HL-60 (cell line): Measurements from ENCODE around the gene RNF220.

Source experiments
- DNase-seq, 2 experiments: peaks; one replicate each; pipeline ENCODE4 v3.0.0-alpha.2; 2010 to 2020; ENCODE audit warnings: low read depth in 1 of 2, low spot score in 1 of 2
- H3K27ac ChIP-seq: fragments of 250-450 bp; sonication (Bioruptor Pico); replicated peaks from 2 replicates; pipeline ENCODE4 v1.5.1; 2020; ENCODE audit warnings: mild to moderate bottlenecking, moderate library complexity
- H3K27me3 ChIP-seq: fragments of 250-450 bp; sonication (Bioruptor Pico); 2 replicates; pipeline ENCODE4 v1.5.1; 2021; ENCODE audit warnings: mild to moderate bottlenecking, moderate library complexity; ENCODE audit not compliant: insufficient read depth, poor library complexity, severe bottlenecking
- H3K4me3 ChIP-seq: replicated peaks from 2 replicates; pipeline ENCODE4 v1.5.1; 2011; ENCODE audit warnings: mild to moderate bottlenecking, control low read depth, low read length; ENCODE audit not compliant: insufficient read depth
- GABPA ChIP-seq: IDR thresholded peaks from 2 replicates; pipeline ENCODE4 v1.6.1; 2012; ENCODE audit warnings: low read depth
- POLR2AphosphoS5 ChIP-seq: IDR thresholded peaks from 2 replicates; pipeline ENCODE4 v1.6.1; 2012; ENCODE audit warnings: low read depth
- SPI1 ChIP-seq: IDR thresholded peaks from 2 replicates; pipeline ENCODE4 v1.6.1; 2012; ENCODE audit warnings: low read depth, mild to moderate bottlenecking, borderline replicate concordance
- TF ChIP-seq, protein P1 (sequence below): IDR thresholded peaks from one replicate; pipeline ENCODE4 v1.5.1; 2011; ENCODE audit warnings: low read length, control low read depth, inconsistent platforms; ENCODE audit not compliant: insufficient read depth
- TF ChIP-seq, protein P2 (sequence below): IDR thresholded peaks from 2 replicates; pipeline ENCODE4 v1.6.1; 2012; ENCODE audit warnings: low read depth; ENCODE audit not compliant: insufficient replicate concordance

RNF220 gene

DNA sequence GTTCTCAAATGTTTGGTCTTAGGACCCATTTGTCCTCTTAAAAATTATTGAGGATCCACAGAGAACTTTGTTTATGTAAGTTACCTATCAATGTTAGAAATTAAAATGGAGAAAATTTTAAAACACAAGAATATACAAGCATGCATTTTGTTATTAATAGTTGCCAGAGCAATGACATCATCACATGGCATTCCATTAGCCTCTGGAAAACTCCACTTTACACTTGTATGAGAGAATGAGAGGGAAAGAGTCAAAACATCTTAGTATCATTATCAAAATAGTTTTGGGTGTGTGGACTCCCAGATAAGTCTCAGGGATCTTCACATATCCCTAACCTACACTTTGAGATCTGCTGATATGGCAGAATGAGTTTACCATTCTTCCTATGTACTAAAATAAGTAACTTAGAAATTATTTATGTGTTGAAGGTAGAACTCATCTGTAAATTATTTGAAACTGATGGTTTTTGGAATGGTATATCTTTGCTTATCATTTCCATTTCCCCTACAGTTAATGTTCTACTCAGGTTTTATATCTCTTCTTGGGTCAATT is 48.8 kb downstream of the RNF220 start:
- TF ChIP-seq, protein P1, sequence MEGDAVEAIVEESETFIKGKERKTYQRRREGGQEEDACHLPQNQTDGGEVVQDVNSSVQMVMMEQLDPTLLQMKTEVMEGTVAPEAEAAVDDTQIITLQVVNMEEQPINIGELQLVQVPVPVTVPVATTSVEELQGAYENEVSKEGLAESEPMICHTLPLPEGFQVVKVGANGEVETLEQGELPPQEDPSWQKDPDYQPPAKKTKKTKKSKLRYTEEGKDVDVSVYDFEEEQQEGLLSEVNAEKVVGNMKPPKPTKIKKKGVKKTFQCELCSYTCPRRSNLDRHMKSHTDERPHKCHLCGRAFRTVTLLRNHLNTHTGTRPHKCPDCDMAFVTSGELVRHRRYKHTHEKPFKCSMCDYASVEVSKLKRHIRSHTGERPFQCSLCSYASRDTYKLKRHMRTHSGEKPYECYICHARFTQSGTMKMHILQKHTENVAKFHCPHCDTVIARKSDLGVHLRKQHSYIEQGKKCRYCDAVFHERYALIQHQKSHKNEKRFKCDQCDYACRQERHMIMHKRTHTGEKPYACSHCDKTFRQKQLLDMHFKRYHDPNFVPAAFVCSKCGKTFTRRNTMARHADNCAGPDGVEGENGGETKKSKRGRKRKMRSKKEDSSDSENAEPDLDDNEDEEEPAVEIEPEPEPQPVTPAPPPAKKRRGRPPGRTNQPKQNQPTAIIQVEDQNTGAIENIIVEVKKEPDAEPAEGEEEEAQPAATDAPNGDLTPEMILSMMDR: no peak
- TF ChIP-seq POLR2AphosphoS5 (no peak), SPI1 (no peak), GABPA (no peak)
- TF ChIP-seq, protein P2, sequence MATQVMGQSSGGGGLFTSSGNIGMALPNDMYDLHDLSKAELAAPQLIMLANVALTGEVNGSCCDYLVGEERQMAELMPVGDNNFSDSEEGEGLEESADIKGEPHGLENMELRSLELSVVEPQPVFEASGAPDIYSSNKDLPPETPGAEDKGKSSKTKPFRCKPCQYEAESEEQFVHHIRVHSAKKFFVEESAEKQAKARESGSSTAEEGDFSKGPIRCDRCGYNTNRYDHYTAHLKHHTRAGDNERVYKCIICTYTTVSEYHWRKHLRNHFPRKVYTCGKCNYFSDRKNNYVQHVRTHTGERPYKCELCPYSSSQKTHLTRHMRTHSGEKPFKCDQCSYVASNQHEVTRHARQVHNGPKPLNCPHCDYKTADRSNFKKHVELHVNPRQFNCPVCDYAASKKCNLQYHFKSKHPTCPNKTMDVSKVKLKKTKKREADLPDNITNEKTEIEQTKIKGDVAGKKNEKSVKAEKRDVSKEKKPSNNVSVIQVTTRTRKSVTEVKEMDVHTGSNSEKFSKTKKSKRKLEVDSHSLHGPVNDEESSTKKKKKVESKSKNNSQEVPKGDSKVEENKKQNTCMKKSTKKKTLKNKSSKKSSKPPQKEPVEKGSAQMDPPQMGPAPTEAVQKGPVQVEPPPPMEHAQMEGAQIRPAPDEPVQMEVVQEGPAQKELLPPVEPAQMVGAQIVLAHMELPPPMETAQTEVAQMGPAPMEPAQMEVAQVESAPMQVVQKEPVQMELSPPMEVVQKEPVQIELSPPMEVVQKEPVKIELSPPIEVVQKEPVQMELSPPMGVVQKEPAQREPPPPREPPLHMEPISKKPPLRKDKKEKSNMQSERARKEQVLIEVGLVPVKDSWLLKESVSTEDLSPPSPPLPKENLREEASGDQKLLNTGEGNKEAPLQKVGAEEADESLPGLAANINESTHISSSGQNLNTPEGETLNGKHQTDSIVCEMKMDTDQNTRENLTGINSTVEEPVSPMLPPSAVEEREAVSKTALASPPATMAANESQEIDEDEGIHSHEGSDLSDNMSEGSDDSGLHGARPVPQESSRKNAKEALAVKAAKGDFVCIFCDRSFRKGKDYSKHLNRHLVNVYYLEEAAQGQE: no peak
- no peak overlapping the region for H3K4me3 ChIP-seq

DNA sequence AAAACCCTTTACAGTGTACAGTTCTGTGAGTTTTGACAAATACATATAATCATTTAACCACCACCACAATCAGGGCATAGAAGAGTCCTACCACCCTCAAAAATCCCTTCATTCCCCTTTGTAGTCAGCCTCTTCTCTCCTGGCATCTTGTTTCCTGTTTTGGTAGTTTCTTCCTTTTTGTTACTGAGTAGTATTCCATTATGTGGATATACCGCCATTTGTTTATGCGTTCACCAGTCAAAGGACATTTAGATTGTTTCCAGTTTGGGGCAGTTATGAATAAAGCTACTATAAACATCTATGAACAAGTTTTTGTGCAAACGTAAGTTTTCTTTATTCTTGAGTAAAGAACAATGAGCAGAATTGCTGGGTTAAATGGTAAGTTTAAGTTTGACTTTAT is 49.6 kb downstream of the RNF220 start:
- Histone ChIP-seq H3K27me3 (no peaks in the 10 kb centered on the region), H3K4me3 (no peak overlapping the region), H3K27ac (no peak overlapping the region)
- DNase-seq: no peak
- no peak for TF ChIP-seq POLR2AphosphoS5
- TF ChIP-seq GABPA: no peak
- TF ChIP-seq SPI1: no peak
- TF ChIP-seq, protein P2: no peak
- TF ChIP-seq, protein P1: no peak

More for the DNA sequence above, 48.8 kb downstream of the RNF220 start:
- Histone ChIP-seq H3K27me3 (no peaks in the 10 kb centered on the region), H3K27ac (no peak overlapping the region)
- DNase-seq: no peak

DNA sequence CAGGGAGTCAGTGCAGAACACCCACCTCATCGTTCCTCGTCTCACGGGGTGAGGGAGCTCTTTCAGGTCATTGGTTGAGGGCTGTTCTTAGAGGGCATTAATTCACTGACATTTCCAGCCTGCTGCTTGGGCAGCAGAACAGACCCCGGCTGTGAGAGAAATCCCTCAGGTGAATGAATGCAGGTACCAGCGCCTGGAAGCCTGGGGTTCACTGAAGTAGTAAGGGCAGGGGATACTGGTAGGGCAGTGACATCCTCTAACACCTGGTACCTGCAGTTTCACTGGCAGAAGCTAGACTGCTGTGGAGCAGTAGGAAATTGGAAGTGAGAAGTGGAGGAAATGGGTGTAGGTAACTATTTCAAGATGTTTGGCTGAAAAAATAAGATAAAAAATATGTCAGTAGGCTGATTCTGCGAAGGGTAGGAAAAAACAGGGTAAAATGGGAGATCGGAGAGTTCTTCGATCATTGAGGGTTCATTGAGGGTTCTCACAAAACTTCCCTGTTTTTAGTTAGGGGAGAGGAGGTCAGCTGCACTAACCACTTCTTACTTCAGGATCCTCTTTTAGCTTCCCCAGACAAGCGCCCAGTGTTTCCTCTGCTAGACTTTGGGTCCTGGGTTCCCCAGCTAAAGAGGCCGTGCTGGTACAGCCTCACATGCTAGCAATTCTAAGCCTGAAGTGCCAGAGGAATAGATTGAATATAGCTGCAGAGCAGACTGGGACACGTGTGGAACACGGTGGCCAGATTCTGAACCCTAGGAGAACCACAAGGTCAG is 55.2 kb downstream of the RNF220 start:
- TF ChIP-seq, protein P2: no peak
- TF ChIP-seq SPI1: peak; percentile 56; the same call in 1 of the 2 replicates

More for the DNA sequence above, 55.2 kb downstream of the RNF220 start:
- Histone ChIP-seq H3K27ac (no peak overlapping the region), H3K27me3 (no peaks in the 10 kb centered on the region), H3K4me3 (no peak overlapping the region)
- DNase-seq: peak in 1 of 2 experiments; percentile 77
